ENCODE measurements around the gene SPRED1. TPM values are rescaled to one million over a fixed set of nuclear protein-coding genes. Genes with fewer than 3 reads are reported as not detected.
A peak's percentile ranks its signal among the peaks of the same experiment; 100 is the strongest.

The SPRED1 gene
- total RNA-seq, 4 donors from 2014 or later = 11.8 to 30.0 (median 19.7) TPM

GRCh38 chr15:38369936-38370478 is 117.4 kb downstream of the SPRED1 start:
- no peaks in the 10 kb centered on the region for H3K4me1 ChIP-seq
- ATAC-seq = no peak
- no peak overlapping the region for H3K27ac ChIP-seq
- H3K27me3 ChIP-seq = no peaks in the 10 kb centered on the region
- no peak overlapping the region for H3K4me3 ChIP-seq
- TF ChIP-seq EP300 (IDR thresholded peaks at IDR 0.05) (no peak), POLR2AphosphoS5 (IDR thresholded peaks at IDR 0.05) (no peak), POLR2A (IDR thresholded peaks at IDR 0.05) (no peak), CTCF (IDR thresholded peaks at IDR 0.05) (no peak)
- H3K9me3 ChIP-seq = no peaks in the 10 kb centered on the region
- WGBS, 2 donors (ENCODE audit: low coverage in 1 of 2) = 68 to 81% methylated on average over 3 to 4 of the region's 4 CpGs
- H3K36me3 ChIP-seq = no peaks in the 10 kb centered on the region

GRCh38 chr15:38373016-38373415 is 120.4 kb downstream of the SPRED1 start:
- Histone ChIP-seq H3K4me1 (peaks cover 0 to 18% (median 0%) of the 10 kb centered on the region in 3 donors), H3K4me3 (no peak overlapping the region), H3K27me3 (no peaks in the 10 kb centered on the region), H3K27ac (no peak overlapping the region), H3K9me3 (no peaks in the 10 kb centered on the region), H3K36me3 (no peaks in the 10 kb centered on the region)
- 82 to 87% methylated on average over 4 of the region's 4 CpGs for WGBS, 2 donors (ENCODE audit: low coverage in 1 of 2)
- no peak for ATAC-seq
- TF ChIP-seq POLR2AphosphoS5 (IDR thresholded peaks at IDR 0.05) = no peak
- no peak for TF ChIP-seq POLR2A (IDR thresholded peaks at IDR 0.05)
- TF ChIP-seq CTCF (IDR thresholded peaks at IDR 0.05) = no peak
- no peak for TF ChIP-seq EP300 (IDR thresholded peaks at IDR 0.05)

GRCh38 chr15:38374029-38374428 is 121.4 kb downstream of the SPRED1 start:
- Histone ChIP-seq H3K4me1 (peaks cover 0 to 25% (median 0%) of the 10 kb centered on the region in 3 donors), H3K9me3 (no peaks in the 10 kb centered on the region), H3K36me3 (no peaks in the 10 kb centered on the region), H3K27ac (no peak overlapping the region), H3K27me3 (no peaks in the 10 kb centered on the region), H3K4me3 (no peak overlapping the region)
- TF ChIP-seq POLR2AphosphoS5 (IDR thresholded peaks at IDR 0.05) (no peak), EP300 (IDR thresholded peaks at IDR 0.05) (no peak), CTCF (IDR thresholded peaks at IDR 0.05) (no peak), POLR2A (IDR thresholded peaks at IDR 0.05) (no peak)
- ATAC-seq = no peak

GRCh38 chr15:38374556-38374955 is 121.9 kb downstream of the SPRED1 start:
- 22 to 50% methylated on average over 1 to 4 of the region's 4 CpGs for WGBS, 2 donors (ENCODE audit: low coverage in 1 of 2)
- peak; percentile 72 for ATAC-seq
- H3K27ac ChIP-seq = no peak overlapping the region
- H3K36me3 ChIP-seq = no peaks in the 10 kb centered on the region
- no peaks in the 10 kb centered on the region for H3K9me3 ChIP-seq
- peaks cover 0 to 25% (median 0%) of the 10 kb centered on the region in 3 donors for H3K4me1 ChIP-seq
- TF ChIP-seq EP300 (IDR thresholded peaks at IDR 0.05) (no peak), POLR2AphosphoS5 (IDR thresholded peaks at IDR 0.05) (no peak), POLR2A (IDR thresholded peaks at IDR 0.05) (no peak), CTCF (IDR thresholded peaks at IDR 0.05) (no peak)
- no peaks in the 10 kb centered on the region for H3K27me3 ChIP-seq
- no peak overlapping the region for H3K4me3 ChIP-seq

GRCh38 chr15:38376081-38376480 is 123.4 kb downstream of the SPRED1 start:
- no peak for TF ChIP-seq CTCF (IDR thresholded peaks at IDR 0.05)
- Histone ChIP-seq H3K27ac (no peak overlapping the region), H3K9me3 (no peaks in the 10 kb centered on the region), H3K4me3 (no peak overlapping the region), H3K4me1 (peaks cover 0 to 25% (median 0%) of the 10 kb centered on the region in 3 donors), H3K27me3 (no peaks in the 10 kb centered on the region), H3K36me3 (no peaks in the 10 kb centered on the region)
- 56% methylated on average over 2 of the region's 2 CpGs; no CpG with 5 or more reads in 1 of the 2 donors for WGBS, 2 donors (ENCODE audit: low coverage in 1 of 2)
- no peak for ATAC-seq
